RWPE2 (cell line): Measurements from ENCODE around the gene SGMS1.
A peak's percentile ranks its signal among the peaks of the same experiment; 100 is the strongest.

Source experiments
- ATAC-seq: fragments of 200-7000 bp; cut with Tn5 transposase; 3 replicates; pipeline ENCODE4 v1.9.1; 2021; ENCODE audit warnings: low read depth
- DNase-seq: peaks from one replicate; pipeline ENCODE4 v3.0.0-alpha.2; 2020; ENCODE audit warnings: low spot score
- H3K27ac ChIP-seq: fragments of 450-650 bp; 2 replicates; pipeline ENCODE4 v1.5.1; 2017; ENCODE audit warnings: mild to moderate bottlenecking; ENCODE audit not compliant: poor library complexity, severe bottlenecking
- H3K27me3 ChIP-seq: fragments of 250-450 bp; sonication (Bioruptor Pico); 2 replicates; pipeline ENCODE4 v1.5.1; 2021; ENCODE audit warnings: mild to moderate bottlenecking, moderate library complexity; ENCODE audit not compliant: insufficient read depth, poor library complexity, severe bottlenecking
- H3K36me3 ChIP-seq: fragments of 250-450 bp; sonication (Bioruptor Pico); 2 replicates; pipeline ENCODE4 v1.5.1; 2020; ENCODE audit warnings: low read depth, mild to moderate bottlenecking, moderate library complexity
- H3K4me1 ChIP-seq: fragments of 250-450 bp; sonication (Bioruptor Pico); 2 replicates; pipeline ENCODE4 v1.5.1; 2021; ENCODE audit warnings: mild to moderate bottlenecking, moderate library complexity; ENCODE audit not compliant: insufficient read depth, poor library complexity, severe bottlenecking
- H3K4me3 ChIP-seq: fragments of 250-450 bp; sonication (Bioruptor Pico); 2 replicates; pipeline ENCODE4 v1.5.1; 2021; ENCODE audit warnings: mild to moderate bottlenecking, moderate library complexity; ENCODE audit not compliant: severe bottlenecking
- H3K9me3 ChIP-seq: fragments of 250-450 bp; sonication (Bioruptor Pico); 2 replicates; pipeline ENCODE4 v1.5.1; 2021; ENCODE audit warnings: mild to moderate bottlenecking, moderate library complexity; ENCODE audit not compliant: severe bottlenecking
- CTCF ChIP-seq: fragments of 450-650 bp; IDR thresholded peaks from one replicate; pipeline ENCODE4 v1.5.1; 2017; ENCODE audit warnings: mild to moderate bottlenecking, moderate library complexity; ENCODE audit not compliant: poor library complexity, severe bottlenecking

Gene SGMS1

GRCh38 chr10:50563906-50564305, 59.9 kb downstream of the SGMS1 start:
- H3K36me3 ChIP-seq, result no peaks in the 10 kb centered on the region
- H3K9me3 ChIP-seq, result no peaks in the 10 kb centered on the region
- no peak for DNase-seq
- ATAC-seq, result no peak
- no peak for TF ChIP-seq CTCF
- no peaks in the 10 kb centered on the region for H3K27me3 ChIP-seq
- H3K27ac ChIP-seq, result no peak overlapping the region
- H3K4me1 ChIP-seq, result peaks cover 2% of the 10 kb centered on the region
- H3K4me3 ChIP-seq, result no peak overlapping the region

- no peak for DNase-seq
- no peak overlapping the region for H3K27ac ChIP-seq
- peak; percentile 66; the same call in 2 of the 3 replicates for ATAC-seq
Observed at GRCh38 chr10:50561816-50562215, 61.9 kb downstream of the SGMS1 start.

GRCh38 chr10:50561266-50561665, 62.5 kb downstream of the SGMS1 start:
- Histone ChIP-seq H3K27ac (no peak overlapping the region), H3K36me3 (no peaks in the 10 kb centered on the region), H3K27me3 (no peaks in the 10 kb centered on the region), H3K4me1 (peaks cover 2% of the 10 kb centered on the region), H3K9me3 (no peaks in the 10 kb centered on the region), H3K4me3 (no peak overlapping the region)
- no peak for DNase-seq
- TF ChIP-seq CTCF, result no peak
- ATAC-seq, result no peak

More at GRCh38 chr10:50561816-50562215, 61.9 kb downstream of the SGMS1 start:
- Histone ChIP-seq H3K27me3 (no peaks in the 10 kb centered on the region), H3K9me3 (no peaks in the 10 kb centered on the region), H3K36me3 (no peaks in the 10 kb centered on the region), H3K4me1 (peaks cover 2% of the 10 kb centered on the region), H3K4me3 (no peak overlapping the region)
- peak; percentile 73 for TF ChIP-seq CTCF

- TF ChIP-seq CTCF, result no peak
- Histone ChIP-seq H3K9me3 (no peaks in the 10 kb centered on the region), H3K27ac (no peak overlapping the region), H3K4me1 (peaks cover 2% of the 10 kb centered on the region), H3K36me3 (no peaks in the 10 kb centered on the region), H3K4me3 (no peak overlapping the region), H3K27me3 (no peaks in the 10 kb centered on the region)
- DNase-seq, result no peak
- ATAC-seq, result no peak
Observed at GRCh38 chr10:50560370-50560769, 63.4 kb downstream of the SGMS1 start.

GRCh38 chr10:50558371-50558770, 65.4 kb downstream of the SGMS1 start:
- H3K4me3 ChIP-seq, result no peak overlapping the region
- DNase-seq (no peak), ATAC-seq (no peak)
- H3K27me3 ChIP-seq, result no peaks in the 10 kb centered on the region
- H3K4me1 ChIP-seq, result peaks cover 2% of the 10 kb centered on the region
- no peak overlapping the region for H3K27ac ChIP-seq
- no peaks in the 10 kb centered on the region for H3K36me3 ChIP-seq
- no peak for TF ChIP-seq CTCF
- H3K9me3 ChIP-seq, result no peaks in the 10 kb centered on the region
